Ammon's horn (tissue), 1 donor: ENCODE data around the gene SLC16A13.
"Not testable (repeated sequence)": the region's sequence is repeated elsewhere in the genome, so short reads cannot be mapped to it uniquely, and the experiment has no call there.

Experiments used
- DNase-seq: peaks from one replicate; pipeline ENCODE4 v3.0.0-alpha.2; 2016; ENCODE audit warnings: low spot score

SLC16A13 gene

GRCh38 chr17:7029659-7030058, 6.2 kb upstream of the SLC16A13 start:
- no peak for DNase-seq

GRCh38 chr17:7034955-7035590, 742 bp upstream of the SLC16A13 start:
- DNase-seq, result no peak

GRCh38 chr17:7038025-7038862, 2.4 kb downstream of the SLC16A13 start:
- DNase-seq, result no peak

GRCh38 chr17:7039832-7040231, 4.0 kb downstream of the SLC16A13 start:
- no peak for DNase-seq

- DNase-seq, result no peak
Measured at GRCh38 chr17:7041607-7042500, 6.0 kb downstream of the SLC16A13 start.

GRCh38 chr17:7042501-7043181, 6.8 kb downstream of the SLC16A13 start:
- no peak for DNase-seq

- DNase-seq, result no peak
Measured at GRCh38 chr17:7043182-7043496, 7.3 kb downstream of the SLC16A13 start.

- no peak for DNase-seq
Measured at GRCh38 chr17:7043497-7044198, 7.8 kb downstream of the SLC16A13 start, which contains the start of gene SLC16A11. SLC16A11 (minus strand) TSS chr17:7044092; CDS start chr17:7043513, 579 bp downstream.

GRCh38 chr17:7045492-7046126, 9.8 kb downstream of the SLC16A13 start:
- DNase-seq, result peak; percentile 82

GRCh38 chr17:7046127-7046724, 10.4 kb downstream of the SLC16A13 start:
- DNase-seq, result no peak

GRCh38 chr17:7046725-7047397, 11.0 kb downstream of the SLC16A13 start:
- DNase-seq, result not testable (repeated sequence)

- DNase-seq, result no peak
Measured at GRCh38 chr17:7047566-7047965, 11.8 kb downstream of the SLC16A13 start.

GRCh38 chr17:7048968-7049367, 13.2 kb downstream of the SLC16A13 start:
- no peak for DNase-seq

- not testable (repeated sequence) for DNase-seq
Measured at GRCh38 chr17:7050583-7050982, 14.8 kb downstream of the SLC16A13 start.

GRCh38 chr17:7056386-7056785, 20.6 kb downstream of the SLC16A13 start:
- no peak for DNase-seq

- DNase-seq, result no peak
Measured at GRCh38 chr17:7058831-7059447, 23.1 kb downstream of the SLC16A13 start.

- no peak for DNase-seq
Measured at GRCh38 chr17:7060165-7060891, 24.5 kb downstream of the SLC16A13 start.

- no peak for DNase-seq
Measured at GRCh38 chr17:7063518-7064094, 27.8 kb downstream of the SLC16A13 start.
